ENCODE data around the gene MYCN.

MYCN gene

DNA sequence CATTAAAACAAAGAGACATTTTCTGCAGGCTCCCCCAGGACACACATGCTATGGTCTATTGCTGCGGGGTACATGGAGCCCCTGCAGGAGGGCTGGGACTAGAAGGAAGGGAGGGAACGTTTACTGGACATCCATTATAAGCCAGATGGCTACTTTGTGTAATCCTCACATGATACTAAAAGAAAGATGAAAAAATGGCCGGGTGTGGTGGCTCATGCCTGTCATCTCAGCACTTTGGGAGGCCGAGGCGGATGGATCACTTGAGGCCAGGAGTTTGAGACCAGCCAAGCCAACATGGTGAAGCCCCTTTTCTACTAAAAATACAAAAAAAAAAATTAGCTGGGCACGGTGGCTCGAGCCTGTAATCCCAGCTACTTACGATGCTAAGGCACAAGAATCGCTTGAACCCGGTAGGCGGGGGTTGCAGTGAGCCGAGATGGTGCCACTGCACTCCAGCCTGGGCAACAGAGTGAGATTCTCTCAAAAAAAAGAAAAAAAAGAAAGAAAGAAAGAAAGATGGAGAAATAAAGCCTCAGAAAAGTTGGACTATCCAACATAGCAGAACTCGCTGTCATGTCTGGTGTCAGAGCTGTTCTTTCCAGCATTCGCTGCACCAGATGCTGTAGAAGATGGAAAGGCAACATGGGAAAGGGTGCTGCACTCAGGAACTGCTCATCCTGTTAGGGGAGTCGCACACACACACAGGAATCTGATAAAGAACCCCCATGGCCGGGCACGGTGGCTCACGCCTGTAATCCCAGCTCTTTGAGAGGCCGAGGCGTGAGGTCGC, 7.8 kb upstream of the MYCN start:
- no peak for DNase-seq

DNA sequence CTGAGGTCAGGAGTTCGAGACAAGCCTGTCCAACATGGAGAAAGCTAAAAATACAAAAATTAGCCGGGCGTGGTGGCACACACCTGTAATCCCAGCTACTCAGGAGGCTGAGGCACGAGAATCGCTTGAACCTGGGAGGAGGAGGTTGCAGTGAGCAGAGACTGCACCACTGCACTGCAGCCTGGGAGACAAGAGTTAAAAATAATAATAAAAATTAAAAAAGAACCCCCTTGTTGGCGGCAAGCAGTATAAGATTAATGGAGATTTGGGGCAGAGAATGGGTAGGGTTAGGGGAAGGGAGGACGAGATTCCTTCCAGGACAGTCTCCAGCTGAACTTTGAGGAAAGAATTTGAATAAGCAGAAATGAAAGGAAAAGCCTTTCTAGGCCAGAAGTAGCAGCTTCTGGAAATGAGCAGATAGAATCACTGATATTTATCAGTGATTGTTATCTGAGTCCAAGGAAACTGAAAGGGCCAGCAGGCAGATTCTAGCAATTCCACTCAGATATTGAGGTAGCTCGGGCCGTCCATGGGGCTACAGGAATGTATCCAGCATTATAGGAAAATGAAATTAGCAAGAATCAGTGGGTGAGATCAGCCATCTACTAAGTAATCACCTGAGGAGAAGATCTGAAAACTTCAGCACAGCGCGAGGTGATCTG, 7.0 kb upstream of the MYCN start:
- DNase-seq = no peak

DNA sequence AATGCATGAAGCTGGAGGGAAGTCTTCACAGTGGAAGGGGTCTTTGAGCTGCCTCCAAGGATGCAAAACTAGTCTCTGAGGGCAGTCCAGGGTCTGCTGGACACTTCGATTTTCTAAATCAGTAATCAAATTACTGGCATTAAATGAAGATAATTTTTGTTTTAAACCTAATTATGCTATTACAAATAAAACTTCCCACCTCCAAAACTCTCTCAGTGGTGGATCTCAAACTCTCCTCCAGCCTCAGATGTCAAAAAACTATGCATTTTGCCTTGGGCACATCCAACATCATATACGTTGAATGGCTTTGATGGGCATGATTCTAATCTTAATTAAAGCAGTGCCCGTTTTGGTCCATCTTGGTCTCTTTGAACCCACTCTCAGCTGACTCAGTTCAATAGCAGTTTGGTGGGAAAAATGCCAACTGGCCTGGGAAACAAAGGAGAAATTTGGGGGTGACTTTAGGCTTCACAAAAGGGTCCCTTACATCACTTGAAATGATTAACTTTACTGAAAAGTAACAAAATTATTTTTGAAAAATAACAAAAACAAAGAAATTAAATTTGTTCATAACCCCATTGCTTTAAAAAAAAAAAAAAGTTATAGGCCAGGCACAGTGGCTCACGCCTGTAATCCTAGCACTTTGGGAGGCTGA, 5.9 kb upstream of the MYCN start:
- no peak for DNase-seq

- no peak for DNase-seq
Measured at GRCh38 chr2:15935189-15935588, 5.2 kb upstream of the MYCN start.

DNA sequence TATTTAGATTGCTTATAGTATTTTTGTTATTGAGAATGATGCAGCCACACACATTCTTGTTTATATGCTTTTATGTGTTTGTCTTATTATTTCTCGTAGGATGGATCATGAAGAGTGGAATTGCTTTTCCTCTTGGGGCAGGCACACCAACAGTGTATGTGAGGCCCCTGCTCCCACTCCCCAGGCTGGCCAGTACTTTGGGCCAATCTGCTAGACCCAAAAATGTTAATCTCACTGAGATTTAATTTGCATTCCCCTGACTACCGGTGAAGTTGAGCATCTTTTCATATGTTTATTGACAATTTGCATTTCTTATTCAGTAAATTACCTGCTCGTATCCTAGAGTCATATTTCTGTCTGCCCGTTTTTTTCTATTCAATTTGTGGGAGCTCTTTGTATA, 4.7 kb upstream of the MYCN start:
- DNase-seq = no peak

DNA sequence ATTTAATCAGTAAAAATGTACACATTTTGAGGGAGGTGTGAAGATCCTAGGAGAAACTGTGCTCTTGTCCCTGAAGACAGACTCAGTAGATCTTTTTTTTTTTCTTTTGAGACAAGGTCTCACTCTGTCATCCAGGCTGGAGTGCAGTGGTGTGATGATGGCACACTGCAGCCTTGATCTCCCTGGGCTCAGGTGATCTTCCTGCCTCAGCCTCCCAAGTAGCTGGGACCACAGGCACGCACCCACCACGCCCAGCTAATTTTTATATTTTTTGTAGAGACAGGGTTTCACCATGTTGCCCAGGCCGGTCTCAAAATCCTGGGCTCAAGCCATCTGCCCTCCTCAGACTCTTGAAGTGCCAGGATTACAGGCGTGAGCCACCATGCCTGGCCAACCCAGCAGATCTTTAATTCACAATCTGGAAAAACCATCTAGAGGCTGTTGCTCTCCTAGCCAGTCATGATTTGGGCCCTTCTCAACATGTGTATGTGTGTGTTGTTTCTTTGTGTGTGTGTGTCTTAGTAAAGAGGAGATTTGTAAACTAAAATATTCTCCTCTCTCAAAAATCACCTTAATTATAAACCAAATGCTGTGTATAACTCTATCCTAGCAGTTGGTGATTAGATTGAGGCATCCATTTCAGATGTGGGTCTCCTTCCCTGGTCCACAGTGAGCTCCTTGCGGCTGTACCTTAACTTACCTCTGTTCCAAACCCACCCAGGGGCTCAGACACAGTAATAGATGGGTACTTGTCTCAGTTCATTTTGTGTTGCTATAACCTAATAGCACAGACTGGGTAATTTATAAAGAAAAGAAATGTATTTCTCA, 3.9 kb upstream of the MYCN start:
- DNase-seq = no peak

- DNase-seq = no peak
Measured at GRCh38 chr2:15937105-15937881, 3.1 kb upstream of the MYCN start.

DNA sequence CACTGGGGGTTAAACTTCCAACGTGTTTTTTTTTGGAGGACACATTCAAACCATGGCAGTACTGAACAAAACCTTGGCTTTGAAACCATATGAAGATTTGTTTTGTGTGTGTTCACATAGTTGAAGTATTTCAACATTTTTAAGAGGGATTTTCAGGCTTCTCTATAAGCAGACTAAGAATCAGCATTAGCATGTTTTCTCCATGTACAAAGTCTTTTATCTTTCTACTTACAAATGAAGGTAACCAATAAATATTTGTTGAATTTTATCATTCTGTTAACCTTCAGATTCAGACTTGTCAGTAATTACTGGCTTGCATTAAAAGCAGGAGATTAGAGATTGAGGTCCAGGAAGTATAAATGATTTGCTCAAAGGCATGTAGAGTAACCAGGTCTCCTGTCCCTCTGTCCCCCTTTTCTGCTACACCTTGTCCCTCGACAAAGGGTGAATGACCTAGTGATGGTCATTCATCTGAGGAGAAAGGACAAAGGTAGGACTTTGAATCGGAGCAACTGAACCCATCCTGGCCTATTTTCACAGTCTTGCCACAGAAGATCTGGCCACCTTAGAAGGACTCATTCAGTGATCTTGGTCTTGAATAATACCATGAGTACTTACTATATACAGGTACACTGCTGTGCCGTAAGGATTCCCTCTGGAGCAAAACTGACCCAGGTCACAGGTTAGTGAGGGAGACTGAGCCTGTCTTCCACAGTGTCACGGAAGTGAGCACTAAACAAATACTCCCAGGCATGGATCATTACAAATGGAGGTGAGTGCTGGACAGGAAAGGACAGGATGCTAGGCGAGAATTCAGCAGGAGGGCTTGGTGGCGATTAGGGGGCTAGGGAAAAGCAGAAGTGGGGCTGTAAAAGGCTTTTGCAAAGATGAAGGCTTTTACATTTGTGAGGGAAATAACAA, 2.2 kb upstream of the MYCN start:
- DNase-seq = no peak

GRCh38 chr2:15938803-15939555, 1.4 kb upstream of the MYCN start:
- no peak for DNase-seq

- DNase-seq = no peak
Measured at GRCh38 chr2:15939556-15939853, 845 bp upstream of the MYCN start.

GRCh38 chr2:15940661-15941480, 521 bp downstream of the MYCN start:
- DNase-seq = no peak

GRCh38 chr2:15941481-15941850, 1.1 kb downstream of the MYCN start:
- DNase-seq = no peak

GRCh38 chr2:15941871-15942710, 1.7 kb downstream of the MYCN start:
- no peak for DNase-seq

- no peak for DNase-seq
Measured at GRCh38 chr2:15942711-15943345, 2.5 kb downstream of the MYCN start.

DNA sequence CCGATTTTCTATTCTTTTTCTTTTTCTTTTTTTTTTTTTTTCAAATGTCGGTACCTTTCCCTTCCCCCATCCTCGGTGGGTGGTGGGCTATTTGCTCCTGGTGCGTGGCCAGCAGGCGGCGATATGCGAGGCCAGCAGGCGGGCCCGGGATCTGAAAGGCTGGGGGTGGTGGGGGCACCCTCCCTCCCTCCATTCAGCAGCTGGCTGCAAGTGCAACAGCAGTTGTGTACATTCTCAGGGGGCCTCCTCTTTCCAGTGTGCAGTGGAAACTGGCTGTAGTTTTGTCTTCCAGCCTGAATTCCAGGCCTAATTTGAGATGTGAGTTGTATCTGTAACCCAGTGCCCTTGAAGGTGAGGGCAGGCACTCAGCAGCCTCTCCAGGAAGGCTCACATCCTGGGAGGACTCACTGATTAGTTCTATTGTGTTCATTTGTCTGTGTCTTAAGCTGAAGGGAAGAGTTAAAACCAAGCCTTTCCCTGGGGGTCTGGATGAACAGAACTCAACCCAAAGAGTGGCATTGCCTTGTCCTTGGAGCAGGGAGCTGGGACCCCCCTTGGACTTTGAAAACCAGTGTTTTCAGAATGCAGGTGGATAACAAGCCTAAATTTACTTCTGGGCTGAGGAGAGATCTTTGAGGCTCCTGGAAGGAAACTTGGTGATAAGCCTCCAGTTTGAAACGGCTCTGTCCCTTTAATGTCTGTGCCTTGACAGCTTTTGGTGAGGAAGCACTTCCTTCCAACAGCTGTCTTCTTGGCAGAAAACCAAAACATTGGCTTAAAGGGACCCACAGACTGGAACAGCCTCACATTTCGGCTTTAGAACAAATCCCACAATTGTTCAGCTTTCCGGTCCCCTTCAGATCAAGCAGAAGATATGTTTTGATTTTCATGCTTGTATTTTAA, 3.3 kb downstream of the MYCN start:
- DNase-seq = no peak

DNA sequence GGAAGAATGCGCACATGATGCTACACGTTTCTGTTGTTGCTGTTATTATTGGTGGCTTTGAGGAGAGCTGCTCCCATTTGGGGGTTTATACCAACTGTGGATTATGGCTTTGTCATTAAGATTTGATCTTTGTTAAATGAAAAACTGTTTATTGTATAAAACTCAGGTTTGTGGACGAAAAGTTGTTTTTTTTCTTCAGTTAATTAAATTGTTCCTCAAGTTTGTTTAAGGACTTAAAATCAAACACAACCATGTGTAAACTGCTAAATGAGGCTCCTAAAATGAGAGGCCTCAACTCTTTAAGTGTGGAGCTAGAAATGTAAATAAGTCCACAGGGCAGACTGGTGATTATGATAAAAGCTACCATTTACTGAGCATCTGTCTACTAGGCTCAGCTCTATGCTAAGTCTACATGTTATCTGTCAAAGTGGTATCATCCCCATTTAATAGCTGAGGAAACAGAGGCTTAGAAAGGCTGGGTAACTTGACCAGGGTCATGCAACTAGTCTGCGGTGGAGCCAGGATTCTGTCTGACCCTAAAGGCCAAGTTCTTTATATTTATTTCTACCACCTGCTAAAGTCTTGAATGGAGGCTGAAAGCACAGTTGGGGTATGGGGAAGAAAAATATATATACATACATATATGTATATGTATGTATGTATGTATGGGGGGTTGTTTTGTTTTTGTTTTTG, 4.1 kb downstream of the MYCN start:
- DNase-seq = no peak

All from SIG-M5 (cell line).